Body of pancreas (tissue), 4 donors: ENCODE data around the gene DUS3L.

Experiments
- CTCF ChIP-seq, 7 experiments: fragments of 450-650 bp in 4 of 7; fragments of 200-600 bp in 3 of 7; sonication (generic) in 3 of 7; IDR thresholded peaks; one replicate each; pipeline ENCODE4 v1.5.1; 2016 to 2019; ENCODE audit warnings: antibody characterized with exemption in 7 of 7
- POLR2A ChIP-seq, 3 donors: fragments of 450-650 bp; IDR thresholded peaks; one replicate each; pipeline ENCODE4 v1.6.1; 2016; ENCODE audit warnings: antibody characterized with exemption in 3 of 3, mild to moderate bottlenecking in 2 of 3

GRCh38 chr19:5806133-5806489 lies 15.1 kb upstream of the DUS3L start:
- TF ChIP-seq POLR2A (IDR thresholded peaks at IDR 0.05): no peak
- peak in 1 of 7 experiments; percentile 4 for TF ChIP-seq CTCF (IDR thresholded peaks at IDR 0.05)
